ENCODE results near the gene NCAPD2.
A peak's percentile ranks its signal among the peaks of the same experiment; 100 is the strongest.

DNA sequence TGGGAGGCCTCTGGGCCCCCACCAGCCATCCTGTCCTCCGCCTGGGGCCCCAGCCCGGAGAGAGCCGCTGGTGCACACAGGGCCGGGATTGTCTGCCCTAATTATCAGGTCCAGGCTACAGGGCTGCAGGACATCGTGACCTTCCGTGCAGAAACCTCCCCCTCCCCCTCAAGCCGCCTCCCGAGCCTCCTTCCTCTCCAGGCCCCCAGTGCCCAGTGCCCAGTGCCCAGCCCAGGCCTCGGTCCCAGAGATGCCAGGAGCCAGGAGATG, 39.7 kb downstream of the NCAPD2 start:
- TF ChIP-seq USF2 (IDR thresholded peaks at IDR 0.05; ENCODE audit: borderline replicate concordance, low read depth, low read length) (no peak), EZH2phosphoT487 (IDR thresholded peaks at IDR 0.05; ENCODE audit: borderline replicate concordance, low read depth) (no peak), FOSL2 (IDR thresholded peaks at IDR 0.05; ENCODE audit: borderline replicate concordance, low read depth) (no peak), FOXJ3 (CRISPR knock-in tag; IDR thresholded peaks at IDR 0.05) (no peak), EP300 (IDR thresholded peaks at IDR 0.05; ENCODE audit: borderline replicate concordance in 1 of 2, low read depth in 1 of 2, low read length in 1 of 2) (peak in 1 of 2 experiments; percentile 8; a peak in 1 of 4 replicates)
- TF ChIP-seq, protein P1, sequence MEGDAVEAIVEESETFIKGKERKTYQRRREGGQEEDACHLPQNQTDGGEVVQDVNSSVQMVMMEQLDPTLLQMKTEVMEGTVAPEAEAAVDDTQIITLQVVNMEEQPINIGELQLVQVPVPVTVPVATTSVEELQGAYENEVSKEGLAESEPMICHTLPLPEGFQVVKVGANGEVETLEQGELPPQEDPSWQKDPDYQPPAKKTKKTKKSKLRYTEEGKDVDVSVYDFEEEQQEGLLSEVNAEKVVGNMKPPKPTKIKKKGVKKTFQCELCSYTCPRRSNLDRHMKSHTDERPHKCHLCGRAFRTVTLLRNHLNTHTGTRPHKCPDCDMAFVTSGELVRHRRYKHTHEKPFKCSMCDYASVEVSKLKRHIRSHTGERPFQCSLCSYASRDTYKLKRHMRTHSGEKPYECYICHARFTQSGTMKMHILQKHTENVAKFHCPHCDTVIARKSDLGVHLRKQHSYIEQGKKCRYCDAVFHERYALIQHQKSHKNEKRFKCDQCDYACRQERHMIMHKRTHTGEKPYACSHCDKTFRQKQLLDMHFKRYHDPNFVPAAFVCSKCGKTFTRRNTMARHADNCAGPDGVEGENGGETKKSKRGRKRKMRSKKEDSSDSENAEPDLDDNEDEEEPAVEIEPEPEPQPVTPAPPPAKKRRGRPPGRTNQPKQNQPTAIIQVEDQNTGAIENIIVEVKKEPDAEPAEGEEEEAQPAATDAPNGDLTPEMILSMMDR (IDR thresholded peaks at IDR 0.05), result no peak
